GM19467 (cell line): Measurements from ENCODE around the gene CACNA1C.

Experiments
- ATAC-seq: cut with Tn5 transposase; IDR thresholded peaks from one replicate; pipeline ENCODE4 v1.9.1; 2021; ENCODE audit warnings: mild to moderate bottlenecking, moderate library complexity; ENCODE audit not compliant: unreplicated experiment

The CACNA1C gene

GRCh38 chr12:2137711-2138110 lies 84.9 kb downstream of the CACNA1C start:
- ATAC-seq, result no peak

DNA sequence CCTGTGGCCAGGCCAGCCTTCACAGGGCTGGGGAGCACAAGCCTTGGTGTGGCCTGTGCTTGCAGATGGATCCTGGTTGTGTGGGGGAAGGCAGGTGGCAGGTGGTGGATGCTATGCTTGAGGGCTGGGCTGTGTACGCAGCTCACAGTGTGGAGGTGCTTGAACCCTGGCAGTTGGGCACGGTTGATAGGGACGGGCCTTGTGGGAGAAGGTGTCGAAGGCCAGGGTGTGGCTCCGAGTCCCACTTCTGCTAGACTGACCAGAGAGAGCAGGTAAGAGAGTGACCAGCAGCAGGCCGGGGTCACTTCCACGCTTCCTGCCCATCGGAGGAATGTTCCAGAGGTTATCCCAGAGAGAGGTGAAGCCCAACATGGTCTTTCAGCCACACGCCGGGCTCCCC lies 85.5 kb downstream of the CACNA1C start:
- ATAC-seq, result no peak

DNA sequence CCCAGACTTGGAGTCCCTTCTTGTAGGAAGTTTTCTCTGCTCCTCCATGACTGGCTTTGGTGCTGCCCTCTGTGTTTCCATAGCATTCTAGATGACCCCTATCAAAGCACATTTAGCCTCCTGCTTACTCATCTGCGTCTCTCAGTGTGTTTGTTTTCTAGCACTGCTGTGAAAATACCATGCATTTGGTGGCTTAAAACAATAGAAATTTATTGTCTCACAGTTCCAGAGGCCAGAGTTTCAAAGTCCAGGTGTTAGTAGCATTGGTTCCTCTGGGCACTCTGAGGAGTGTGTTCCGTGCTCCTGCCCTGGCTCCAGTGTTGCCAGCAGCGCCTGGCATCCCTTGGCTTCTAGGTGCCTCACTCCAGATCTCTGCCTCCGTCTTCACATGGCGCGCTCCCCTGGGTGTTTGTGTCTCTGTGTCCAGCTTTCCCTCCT lies 86.1 kb downstream of the CACNA1C start:
- ATAC-seq, result no peak

DNA sequence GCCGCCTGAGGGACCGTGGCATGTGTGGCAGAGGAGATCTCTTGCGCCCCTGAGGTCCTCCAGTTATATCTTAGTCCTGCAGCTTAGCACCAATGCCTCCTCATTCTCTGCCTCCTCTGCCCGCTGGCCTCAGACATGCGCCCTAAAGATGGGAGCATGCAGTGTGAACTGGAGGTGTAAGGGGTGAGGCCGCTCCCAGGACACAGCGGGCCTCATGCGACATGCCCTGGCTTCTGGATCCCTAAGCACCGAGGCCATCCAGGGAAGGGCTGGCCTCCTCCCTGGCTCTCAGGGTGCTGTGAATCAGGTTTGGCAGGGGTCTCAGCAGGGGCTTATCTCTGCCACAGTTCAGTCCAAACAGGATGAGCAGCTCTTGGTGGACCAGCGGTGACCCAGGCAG lies 86.9 kb downstream of the CACNA1C start:
- ATAC-seq, result no peak

- no peak for ATAC-seq
Observed at GRCh38 chr12:2140858-2141519, 88.2 kb downstream of the CACNA1C start.

GRCh38 chr12:2142068-2142467 lies 89.3 kb downstream of the CACNA1C start:
- ATAC-seq, result no peak

DNA sequence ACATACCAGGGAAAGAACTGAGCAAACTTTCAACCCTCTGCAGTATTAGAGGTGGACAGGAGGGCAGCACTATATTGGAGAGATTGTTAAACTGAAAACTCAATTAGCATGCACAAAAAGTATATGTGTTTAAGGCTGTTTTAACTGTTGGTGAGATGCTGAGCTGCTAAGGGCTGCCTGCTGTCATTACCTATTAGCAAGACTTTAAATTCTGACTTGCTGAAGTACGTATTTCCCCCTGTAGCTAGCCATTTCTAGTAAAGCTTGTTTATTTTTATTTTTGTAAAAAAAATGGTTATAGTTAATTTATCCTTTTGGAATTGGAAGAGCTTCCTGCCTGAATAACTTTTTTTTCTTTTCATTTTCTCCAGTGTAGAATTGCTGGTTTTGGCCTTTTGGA lies 92.2 kb downstream of the CACNA1C start:
- no peak for ATAC-seq

GRCh38 chr12:2145433-2145998 lies 92.7 kb downstream of the CACNA1C start:
- no peak for ATAC-seq

DNA sequence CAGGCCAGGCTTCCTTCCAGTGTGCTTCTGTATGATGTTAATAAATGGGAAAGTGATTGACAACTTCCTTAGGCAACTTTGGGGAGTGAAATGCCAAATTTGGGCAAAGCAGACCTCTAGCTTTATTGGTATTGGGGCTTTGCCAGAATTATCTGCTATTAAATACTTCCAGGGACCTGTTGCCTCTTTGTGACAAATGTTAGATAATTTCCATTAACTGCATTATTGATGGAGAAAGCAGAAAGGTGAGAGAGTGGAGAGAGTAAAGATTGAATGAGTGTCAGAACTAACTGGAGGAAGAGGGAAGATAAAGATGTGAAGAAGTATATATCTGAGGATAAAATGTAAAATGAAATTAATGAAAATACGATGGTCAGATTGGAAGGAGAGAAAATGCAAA lies 94.5 kb downstream of the CACNA1C start:
- no peak for ATAC-seq

GRCh38 chr12:2149091-2149490 lies 96.3 kb downstream of the CACNA1C start:
- no peak for ATAC-seq

- ATAC-seq, result no peak
Observed at GRCh38 chr12:2150833-2151232, 98.0 kb downstream of the CACNA1C start.

- ATAC-seq, result no peak
Observed at GRCh38 chr12:2151391-2151790, 98.6 kb downstream of the CACNA1C start.

- ATAC-seq, result no peak
Observed at GRCh38 chr12:2152134-2152533, 99.3 kb downstream of the CACNA1C start.

GRCh38 chr12:2154050-2154449 lies 101.3 kb downstream of the CACNA1C start:
- ATAC-seq, result no peak

DNA sequence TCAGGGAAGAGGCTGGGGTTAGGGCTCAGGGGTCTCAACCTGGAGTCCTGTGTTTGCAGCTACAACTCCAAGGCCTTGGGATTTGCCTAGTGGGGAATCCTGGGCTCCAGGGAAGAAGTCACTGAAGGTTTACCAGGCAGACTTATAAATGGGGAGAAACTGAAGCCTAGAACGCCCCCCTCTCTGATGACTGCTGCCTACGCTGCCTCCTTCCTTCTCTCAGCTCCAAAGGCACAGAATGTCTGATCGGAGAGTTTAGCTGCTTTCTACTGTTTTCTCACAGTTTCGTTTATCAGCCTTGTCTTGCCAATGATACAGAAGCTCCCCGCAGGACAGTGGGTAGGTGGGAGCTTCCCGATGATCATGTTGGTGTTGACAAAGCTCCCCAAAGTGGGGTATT lies 101.7 kb downstream of the CACNA1C start:
- no peak for ATAC-seq

GRCh38 chr12:2156333-2156732 lies 103.5 kb downstream of the CACNA1C start:
- ATAC-seq, result no peak

DNA sequence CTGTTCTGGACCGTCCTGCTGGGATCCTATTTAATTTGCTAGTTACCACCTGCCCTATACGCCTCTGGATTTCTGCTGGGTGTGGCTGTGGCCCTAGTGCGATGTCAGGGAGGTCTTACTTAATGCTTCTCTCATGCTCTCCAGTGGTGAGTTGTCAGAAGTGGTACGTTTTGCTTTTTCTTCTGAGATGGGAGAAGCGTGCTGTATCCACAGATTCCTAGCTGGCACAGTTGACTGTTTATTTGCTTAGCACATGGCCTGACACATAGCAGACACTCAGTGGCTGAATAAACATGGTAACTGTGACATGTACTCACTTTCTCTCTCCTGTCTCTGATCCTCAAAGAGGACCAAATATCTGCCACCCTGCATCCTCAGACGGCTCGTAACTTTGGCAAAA lies 107.3 kb downstream of the CACNA1C start:
- no peak for ATAC-seq

GRCh38 chr12:2161473-2161872 lies 108.7 kb downstream of the CACNA1C start:
- no peak for ATAC-seq

DNA sequence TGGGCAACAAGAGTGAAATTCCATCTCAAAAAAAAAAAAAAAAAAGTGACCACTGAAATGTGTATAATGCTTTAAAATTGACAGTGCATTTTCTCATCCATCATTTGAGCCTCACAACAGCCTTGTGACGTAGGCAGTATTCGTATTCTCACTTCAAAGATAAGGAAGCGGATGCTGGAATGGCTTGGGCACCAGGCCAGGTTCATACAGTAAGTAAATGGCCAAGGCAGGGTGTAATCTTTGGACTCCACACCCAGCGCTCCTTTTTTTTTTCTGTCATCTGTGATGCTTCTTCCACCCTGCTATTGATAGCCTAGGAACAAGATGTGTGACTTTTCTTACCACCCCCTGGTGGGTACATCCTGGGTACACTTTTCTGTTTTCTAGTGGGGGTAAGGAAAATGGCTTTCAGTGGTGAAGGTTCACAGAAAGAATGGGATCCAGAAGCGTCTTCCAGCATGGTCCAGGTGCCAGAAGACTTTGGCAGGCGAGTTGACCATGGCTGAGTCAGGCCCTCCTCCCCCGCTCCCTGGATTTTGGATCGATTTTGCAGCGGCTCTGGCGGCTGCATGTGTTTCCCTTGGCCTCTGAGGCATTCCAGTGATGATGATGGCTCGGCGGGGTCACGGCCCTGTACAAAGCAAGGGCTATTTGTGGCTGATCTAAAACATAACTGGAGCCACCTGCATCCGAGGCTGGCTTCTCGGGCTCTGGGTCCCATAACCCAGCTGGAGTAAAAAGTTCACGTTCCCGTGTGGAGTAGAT lies 110.6 kb downstream of the CACNA1C start:
- ATAC-seq, result no peak

DNA sequence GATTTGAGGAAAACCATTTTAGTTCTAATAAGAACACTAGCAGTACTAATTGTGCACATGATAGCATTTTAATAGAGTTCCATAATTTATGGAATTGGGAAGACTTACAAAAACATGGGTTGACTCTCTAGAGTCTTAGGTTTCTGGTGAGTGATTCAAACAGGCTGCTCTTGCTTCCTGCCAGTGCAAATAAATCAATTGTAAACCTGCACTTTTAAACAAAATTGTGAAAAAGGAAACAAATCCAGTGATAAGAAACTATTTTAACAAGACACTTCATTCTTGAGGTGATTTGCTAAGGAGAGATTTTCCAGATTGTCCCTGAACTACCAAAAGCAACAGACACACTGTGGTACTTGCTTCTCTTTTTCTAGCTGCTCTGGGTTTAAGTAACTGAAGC lies 112.2 kb downstream of the CACNA1C start:
- no peak for ATAC-seq

- ATAC-seq, result no peak
Observed at GRCh38 chr12:2165927-2166326, 113.1 kb downstream of the CACNA1C start.

- no peak for ATAC-seq
Observed at GRCh38 chr12:2166696-2167095, 113.9 kb downstream of the CACNA1C start.
